HEK293 (cell line): Measurements from ENCODE around the gene ATP13A2.

Experiments used
- CTCF ChIA-PET: fragments of 350-600 bp; formaldehyde crosslinking; extraction: SDS; loops from one replicate; lab custom pipeline; 2021; ENCODE audit warnings: antibody characterized with exemption; lab: Yijun Ruan, JAX
- POLR2A ChIA-PET: fragments of 300-600 bp; formaldehyde crosslinking; extraction: SDS; loops from one replicate; lab custom pipeline; 2020; ENCODE audit warnings: antibody characterized with exemption, inconsistent platforms; lab: Yijun Ruan, JAX
- H3K27ac ChIP-seq: fragments of 200-500 bp; sonication (Bioruptor generic); 2 replicates; pipeline ENCODE4 v1.5.1; 2014; ENCODE audit warnings: low read depth, low read length, control low read depth, inconsistent platforms; ENCODE audit errors: extremely low read depth
- H3K36me3 ChIP-seq, 2 experiments: fragments of 200-500 bp in 1 of 2; sonication (Bioruptor generic) in 1 of 2; 1 replicate in 1 of 2; 2 replicates in 1 of 2; pipeline ENCODE4 v1.5.1; 2014 to 2017; ENCODE audit warnings: inconsistent platforms in 2 of 2, low read length in 2 of 2; ENCODE audit not compliant: control insufficient read depth in 2 of 2, insufficient read depth in 1 of 2
- H3K4me1 ChIP-seq: fragments of 200-500 bp; sonication (Bioruptor generic); 2 replicates; pipeline ENCODE4 v1.5.1; 2014; ENCODE audit warnings: mild to moderate bottlenecking, low read length, inconsistent platforms; ENCODE audit not compliant: control insufficient read depth, insufficient read depth
- H3K4me3 ChIP-seq: 2 replicates; pipeline ENCODE4 v1.5.1; 2011; ENCODE audit warnings: low read depth, mild to moderate bottlenecking, control low read depth, low read length, moderate library complexity
- H3K9me3 ChIP-seq: fragments of 200-500 bp; sonication (Bioruptor generic); 2 replicates; pipeline ENCODE4 v1.5.1; 2014; ENCODE audit warnings: low read depth, low read length, inconsistent platforms; ENCODE audit not compliant: control insufficient read depth, insufficient read depth
- FEZF1 ChIP-seq: fragments of 450-650 bp; formaldehyde crosslinking; IDR thresholded peaks from 2 replicates; pipeline ENCODE4 v1.5.1; 2016; ENCODE audit warnings: missing biosample characterization, missing genetic modification characterization
- GFI1B ChIP-seq: fragments of 450-650 bp; formaldehyde crosslinking; IDR thresholded peaks from 2 replicates; pipeline ENCODE4 v1.5.1; 2016; ENCODE audit warnings: missing biosample characterization, missing genetic modification characterization
- GLIS1 ChIP-seq: fragments of 450-650 bp; formaldehyde crosslinking; IDR thresholded peaks from 2 replicates; pipeline ENCODE4 v1.5.1; 2016; ENCODE audit warnings: missing biosample characterization, missing genetic modification characterization
- MYNN ChIP-seq: fragments of 450-650 bp; formaldehyde crosslinking; IDR thresholded peaks from 2 replicates; pipeline ENCODE4 v1.5.1; 2016; ENCODE audit warnings: missing biosample characterization, missing genetic modification characterization, borderline replicate concordance
- OVOL3 ChIP-seq: fragments of 450-650 bp; formaldehyde crosslinking; IDR thresholded peaks from 2 replicates; pipeline ENCODE4 v1.5.1; 2016; ENCODE audit warnings: missing biosample characterization, missing genetic modification characterization
- TSHZ1 ChIP-seq: fragments of 450-650 bp; formaldehyde crosslinking; IDR thresholded peaks from 2 replicates; pipeline ENCODE4 v1.5.1; 2016; ENCODE audit warnings: missing biosample characterization, missing genetic modification characterization, borderline replicate concordance
- ZBTB11 ChIP-seq: fragments of 450-650 bp; formaldehyde crosslinking; conservative IDR thresholded peaks from 2 replicates; pipeline ENCODE4 v1.5.1; 2016; ENCODE audit warnings: low read depth, missing biosample characterization, missing genetic modification characterization
- ZNF148 ChIP-seq: fragments of 450-650 bp; formaldehyde crosslinking; IDR thresholded peaks from 2 replicates; pipeline ENCODE4 v1.5.0; 2017; ENCODE audit warnings: missing biosample characterization, missing genetic modification characterization, borderline replicate concordance
- ZNF174 ChIP-seq: fragments of 450-650 bp; formaldehyde crosslinking; IDR thresholded peaks from 2 replicates; pipeline ENCODE4 v1.5.0; 2017; ENCODE audit warnings: missing biosample characterization, mild to moderate bottlenecking, missing genetic modification characterization
- ZNF324 ChIP-seq: fragments of 450-650 bp; formaldehyde crosslinking; IDR thresholded peaks from 2 replicates; pipeline ENCODE4 v1.5.1; 2016; ENCODE audit warnings: missing biosample characterization, missing genetic modification characterization
- ZNF391 ChIP-seq: fragments of 450-650 bp; formaldehyde crosslinking; IDR thresholded peaks from 2 replicates; pipeline ENCODE4 v1.5.1; 2016; ENCODE audit warnings: low read depth, missing biosample characterization, missing genetic modification characterization, borderline replicate concordance
- ZNF48 ChIP-seq: fragments of 450-650 bp; formaldehyde crosslinking; IDR thresholded peaks from 2 replicates; pipeline ENCODE4 v1.5.1; 2016; ENCODE audit warnings: missing biosample characterization, missing genetic modification characterization
- ZNF518A ChIP-seq: fragments of 450-650 bp; formaldehyde crosslinking; conservative IDR thresholded peaks from 2 replicates; pipeline ENCODE4 v1.5.1; 2016; ENCODE audit warnings: low read depth, missing biosample characterization, missing genetic modification characterization
- ZNF610 ChIP-seq: fragments of 450-650 bp; formaldehyde crosslinking; IDR thresholded peaks from 2 replicates; pipeline ENCODE4 v1.5.1; 2016; ENCODE audit warnings: missing biosample characterization, missing genetic modification characterization, borderline replicate concordance
- ZNF621 ChIP-seq: fragments of 450-650 bp; formaldehyde crosslinking; IDR thresholded peaks from 2 replicates; pipeline ENCODE4 v1.5.1; 2017; ENCODE audit warnings: missing biosample characterization, missing genetic modification characterization

ATP13A2 gene

GRCh38 chr1:16991571-16991970 lies 20.2 kb downstream of the ATP13A2 start:
- H3K36me3 ChIP-seq, result peaks cover 0 to 73% of the 10 kb centered on the region in 2 experiments; a peak in 2 of 3 replicates
- TF ChIP-seq ZNF621 (tag by site-specific recombination) (no peak), ZBTB11 (no peak), FEZF1 (no peak)
- ChIA-PET POLR2A (no interaction called here), CTCF (no interaction called here)
- no peaks in the 10 kb centered on the region for H3K4me1 ChIP-seq
- no peak overlapping the region for H3K4me3 ChIP-seq
- no peak overlapping the region for H3K27ac ChIP-seq
- H3K9me3 ChIP-seq, result no peaks in the 10 kb centered on the region

- Histone ChIP-seq H3K27ac (no peak overlapping the region), H3K4me3 (no peak overlapping the region), H3K9me3 (no peaks in the 10 kb centered on the region), H3K36me3 (peaks cover 0 to 73% of the 10 kb centered on the region in 2 experiments; a peak in 2 of 3 replicates), H3K4me1 (no peaks in the 10 kb centered on the region)
- CTCF ChIA-PET, result interaction anchor here (0.6 to 1.2 kb wide), 3 partner anchors 10 to 86 kb away, joined by 3 to 5 read pairs (median 3); no protein-coding TSS in a partner anchor
- TF ChIP-seq TSHZ1 (no peak), GLIS1 (tag by site-specific recombination) (no peak), ZNF48 (tag by site-specific recombination) (no peak), ZNF324 (tag by site-specific recombination) (no peak), ZNF174 (tag by site-specific recombination) (no peak), ZNF391 (tag by site-specific recombination) (no peak), ZNF518A (tag by site-specific recombination) (no peak), OVOL3 (tag by site-specific recombination) (no peak), GFI1B (tag by site-specific recombination) (no peak), ZNF148 (tag by site-specific recombination) (no peak), MYNN (tag by site-specific recombination) (no peak), ZNF610 (tag by site-specific recombination) (no peak)
- TF ChIP-seq, all 188 proteins: peak for 0
- POLR2A ChIA-PET, result interaction anchor here (0.6 to 1.2 kb wide), 4 partner anchors 10 to 38 kb away, joined by 3 read pairs; partner anchors contain the start of gene ATP13A2
Observed at GRCh38 chr1:16989676-16990391, 21.9 kb downstream of the ATP13A2 start.
